HG03135 (cell line): ENCODE results near the gene TNFRSF14.

Experiments used
- ATAC-seq: cut with Tn5 transposase; IDR thresholded peaks from one replicate; pipeline ENCODE4 v1.9.1; 2021; ENCODE audit warnings: mild to moderate bottlenecking, moderate library complexity; ENCODE audit not compliant: unreplicated experiment

Gene TNFRSF14

DNA sequence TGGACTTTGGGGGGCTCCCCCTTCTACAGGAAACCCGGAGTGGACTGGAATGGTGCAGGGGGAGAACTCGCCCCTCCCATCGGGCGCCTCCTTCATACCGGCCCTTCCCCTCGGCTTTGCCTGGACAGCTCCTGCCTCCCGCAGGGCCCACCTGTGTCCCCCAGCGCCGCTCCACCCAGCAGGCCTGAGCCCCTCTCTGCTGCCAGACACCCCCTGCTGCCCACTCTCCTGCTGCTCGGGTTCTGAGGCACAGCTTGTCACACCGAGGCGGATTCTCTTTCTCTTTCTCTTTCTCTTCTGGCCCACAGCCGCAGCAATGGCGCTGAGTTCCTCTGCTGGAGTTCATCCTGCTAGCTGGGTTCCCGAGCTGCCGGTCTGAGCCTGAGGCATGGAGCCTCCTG is at the start of gene TNFRSF14:
Gene TNFRSF14, plus strand, starts transcription at position 95 of the 401 bp plus-strand sequence. Its CDS starts 294 bp downstream, at position 389.
- ATAC-seq = peak; percentile 45

- no peak for ATAC-seq
Observed at GRCh38 chr1:2506901-2507565, 49.1 kb upstream of the TNFRSF14 start.

DNA sequence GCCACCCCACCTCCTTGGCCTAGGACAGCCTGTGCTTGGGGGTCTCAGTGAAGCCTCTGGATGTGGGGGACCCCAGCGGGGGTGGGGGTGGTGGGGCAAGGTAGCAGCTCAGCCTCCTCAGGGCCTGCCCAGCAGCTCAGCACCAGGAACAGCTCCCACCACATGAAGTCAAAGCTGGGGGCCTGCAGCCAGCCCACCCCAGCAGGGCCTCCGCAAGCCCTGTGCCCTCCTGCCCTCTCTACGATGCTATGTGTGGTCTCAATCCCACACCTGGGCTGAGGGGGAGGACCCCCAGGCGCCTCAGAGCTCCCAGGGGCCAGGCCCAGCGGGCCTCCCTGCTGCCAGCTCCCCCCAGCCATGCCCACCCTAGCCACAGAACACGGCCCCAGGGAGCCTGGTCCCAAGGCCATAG is 48.4 kb upstream of the TNFRSF14 start:
- no peak for ATAC-seq

GRCh38 chr1:2508180-2508579 is 48.0 kb upstream of the TNFRSF14 start:
- no peak for ATAC-seq

DNA sequence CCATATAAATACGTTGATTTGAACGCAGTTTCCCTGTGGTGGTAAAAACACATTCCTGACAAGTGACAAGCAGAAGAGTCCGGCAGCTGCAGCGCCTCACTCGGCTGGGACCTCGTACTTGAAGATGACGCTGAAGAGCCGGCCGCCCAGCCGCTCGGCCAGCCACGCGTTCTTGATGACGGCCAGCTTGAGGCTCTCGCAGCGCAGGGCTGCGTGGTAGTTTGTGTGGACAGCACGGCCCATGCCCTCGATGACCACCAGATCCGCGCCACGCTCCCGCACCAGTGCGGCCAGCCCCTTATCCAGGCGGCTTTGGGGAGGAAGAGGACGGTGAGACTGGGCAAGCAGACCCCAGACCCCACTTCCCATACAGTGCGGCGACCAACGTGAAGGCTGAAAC is 47.4 kb upstream of the TNFRSF14 start:
- ATAC-seq = no peak

DNA sequence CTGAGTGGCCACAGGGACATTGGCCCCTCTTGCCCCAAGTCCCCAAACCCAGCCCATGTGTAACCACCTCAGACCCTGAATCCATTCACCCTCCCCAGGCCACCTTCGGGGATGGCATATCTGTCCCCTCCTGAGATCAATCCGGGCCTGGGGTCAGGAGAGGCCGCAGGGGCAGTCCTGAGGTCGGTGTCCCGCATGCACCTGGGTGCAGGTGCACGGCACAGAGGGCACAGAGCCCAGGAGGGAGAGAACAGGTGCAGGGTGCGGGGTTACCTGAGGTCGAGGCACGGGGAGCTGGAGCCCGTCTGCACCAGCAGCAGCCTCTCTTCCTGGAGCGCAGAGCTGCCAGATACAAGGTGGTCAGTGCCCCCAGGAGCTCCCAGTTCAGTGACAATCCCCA is 46.6 kb upstream of the TNFRSF14 start:
- no peak for ATAC-seq

DNA sequence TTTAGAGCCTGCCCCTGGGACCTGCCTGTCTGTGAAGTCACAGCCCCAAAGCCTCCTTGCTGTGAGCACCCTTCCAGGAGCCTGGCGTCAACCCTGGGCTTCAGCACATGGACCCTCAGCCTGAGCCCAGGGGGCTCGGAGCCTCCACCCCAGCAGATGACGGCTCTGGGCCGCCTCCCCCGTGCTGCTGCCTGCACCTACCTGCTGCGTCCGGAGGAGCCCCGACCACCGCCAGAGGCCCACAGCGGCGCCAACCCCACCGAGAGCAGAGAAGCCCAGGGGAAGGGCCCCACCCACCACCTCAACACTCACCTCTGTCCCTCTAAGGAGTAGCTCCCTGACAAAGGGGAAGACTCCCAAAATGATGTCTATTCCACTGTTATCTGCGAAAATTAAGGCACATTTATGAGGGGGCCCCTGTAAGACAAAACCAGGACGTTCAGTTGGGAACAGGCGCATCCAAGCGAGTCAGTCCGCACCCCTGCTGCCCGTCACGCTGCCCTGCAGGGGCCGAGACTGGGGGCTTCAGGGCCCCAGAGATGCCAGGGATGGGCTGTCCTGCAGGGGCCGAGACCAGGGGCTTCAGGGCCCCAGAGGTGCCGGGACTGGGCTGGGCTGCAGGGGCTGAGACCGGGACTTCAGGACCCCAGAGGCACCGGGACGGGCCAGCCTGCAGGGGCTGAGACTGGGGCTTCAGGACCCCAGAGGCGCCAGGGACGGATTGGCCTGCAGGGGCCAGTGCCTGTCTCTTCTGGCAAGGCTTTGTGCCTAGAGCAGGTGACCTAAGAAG is 45.6 kb upstream of the TNFRSF14 start:
- ATAC-seq = no peak

DNA sequence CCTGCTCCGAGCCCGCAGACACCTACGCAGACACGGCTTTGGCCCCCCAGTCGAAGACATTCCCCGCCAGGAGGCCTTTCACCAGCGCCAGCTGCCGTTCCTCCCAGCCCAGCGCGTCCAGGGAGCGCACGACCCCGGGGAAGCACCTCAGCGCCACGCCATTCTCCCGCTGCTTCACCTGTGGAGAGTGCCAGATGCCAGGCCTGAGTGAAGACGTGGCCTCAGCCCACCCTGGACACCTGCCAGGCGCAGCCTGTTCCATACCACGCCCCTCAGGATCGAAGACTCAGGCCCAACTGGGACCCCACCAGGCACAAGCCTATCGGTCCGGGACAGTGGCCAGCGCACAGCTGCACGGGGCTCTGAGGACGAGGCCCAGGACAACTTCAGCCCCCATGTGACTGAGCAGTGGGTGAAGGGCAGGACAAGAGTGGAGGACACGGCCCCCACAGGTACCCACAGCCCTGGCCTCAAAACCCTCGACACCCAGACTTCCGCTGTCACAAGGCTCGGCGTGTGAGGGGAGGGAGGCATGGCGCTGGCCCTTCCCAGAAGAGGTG is 43.2 kb upstream of the TNFRSF14 start:
- no peak for ATAC-seq

DNA sequence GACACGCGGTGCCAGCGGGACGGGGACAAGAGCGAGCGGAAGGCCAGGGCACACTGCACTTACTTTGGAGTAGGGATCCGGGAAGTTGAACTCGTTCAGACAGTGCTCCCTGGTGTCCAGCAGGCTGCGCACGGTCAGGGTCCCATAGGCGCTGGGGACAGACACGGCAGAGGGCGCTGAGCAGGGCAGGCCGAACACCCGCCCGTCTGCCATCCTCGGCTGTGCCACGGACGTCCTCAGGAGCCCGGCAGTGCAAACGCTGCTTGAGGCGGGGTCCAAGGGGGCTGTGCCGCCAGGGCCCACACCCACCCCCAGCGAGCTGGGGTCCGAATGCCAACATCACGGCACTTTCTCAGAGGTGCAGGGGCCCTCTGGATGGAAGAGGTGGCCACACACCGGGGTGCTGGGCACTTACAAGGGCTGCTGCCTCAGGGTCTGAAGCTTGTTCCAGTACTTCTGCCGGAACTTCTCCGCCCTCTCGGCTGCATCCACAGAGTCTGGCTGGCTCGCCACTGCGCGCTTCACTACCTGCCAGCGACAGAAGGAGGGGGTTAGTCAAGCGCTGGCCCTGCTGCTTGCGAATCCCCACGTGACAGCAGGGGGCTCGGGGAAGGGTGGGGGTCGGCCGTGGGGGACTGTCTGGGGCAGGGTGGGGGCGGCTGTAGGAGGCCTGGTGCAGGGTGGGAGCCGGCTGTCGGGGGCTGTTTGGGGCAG is 42.1 kb upstream of the TNFRSF14 start:
- no peak for ATAC-seq

DNA sequence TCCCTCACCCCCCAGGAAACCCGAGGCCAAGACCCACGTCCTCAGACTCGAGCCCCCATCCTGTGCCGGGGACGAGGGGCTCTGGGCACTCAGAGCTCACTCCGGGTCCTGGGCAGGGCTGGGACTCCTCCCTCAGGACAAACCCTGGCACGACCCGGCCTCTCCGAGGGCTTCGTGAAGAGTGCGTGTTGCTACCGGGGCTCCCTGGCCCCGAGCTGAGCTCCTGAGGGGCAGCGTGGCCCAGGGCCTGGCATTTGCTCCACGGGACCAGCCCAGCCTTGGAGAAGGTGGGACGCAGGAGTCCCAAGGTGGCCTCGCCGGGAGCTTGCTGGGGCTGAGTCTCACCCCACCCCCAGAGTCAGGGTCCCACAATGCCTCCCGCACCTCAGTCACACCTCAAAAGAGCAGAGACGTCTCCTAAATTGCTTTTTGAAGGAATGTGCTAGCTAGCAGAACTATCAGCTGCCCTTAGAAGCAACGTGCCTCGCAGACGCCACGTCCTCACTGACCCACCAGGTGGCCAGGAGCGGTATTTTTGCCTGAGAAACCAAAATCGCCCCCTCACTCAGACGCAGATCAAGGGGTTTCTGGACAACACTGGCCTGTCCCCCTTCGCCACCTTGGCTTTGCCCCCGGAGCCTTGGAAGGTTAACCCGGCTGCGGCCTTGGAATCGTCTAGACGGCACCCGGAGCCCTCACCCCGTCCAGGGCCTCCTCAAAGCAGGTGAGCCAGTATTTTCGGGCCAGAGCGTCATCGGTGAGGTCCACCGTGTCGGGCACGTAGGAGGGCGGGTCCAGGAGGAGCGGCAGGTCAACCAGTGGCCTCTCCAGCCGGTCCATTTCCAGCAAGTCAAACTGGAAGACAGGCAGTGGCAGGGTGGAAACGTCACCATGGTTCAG is 41.1 kb upstream of the TNFRSF14 start:
- ATAC-seq = no peak

GRCh38 chr1:2515763-2516080 is 40.4 kb upstream of the TNFRSF14 start:
- no peak for ATAC-seq

GRCh38 chr1:2516124-2516523 is 40.0 kb upstream of the TNFRSF14 start:
- ATAC-seq = no peak

DNA sequence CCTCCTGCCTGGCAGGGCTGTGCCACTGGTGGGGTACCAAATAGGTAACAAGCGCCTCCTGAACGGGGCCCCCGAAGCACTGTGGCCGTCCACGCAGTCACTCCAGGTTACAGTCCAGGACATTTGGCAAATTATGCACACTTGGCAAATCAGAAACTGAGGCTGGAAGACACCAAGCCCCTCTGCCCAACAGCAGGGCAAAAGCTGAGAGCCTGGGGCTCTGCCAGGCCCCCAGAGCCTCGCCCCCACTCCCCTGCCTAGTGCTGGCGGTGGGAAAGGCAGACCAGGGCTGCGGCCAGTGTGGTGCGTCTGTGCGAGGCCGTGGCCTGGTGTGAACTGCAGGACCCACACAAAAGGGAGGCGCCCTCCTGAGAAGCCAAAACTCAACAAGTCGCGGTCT is 39.2 kb upstream of the TNFRSF14 start:
- ATAC-seq = no peak

- ATAC-seq = no peak
Observed at GRCh38 chr1:2517966-2518365, 38.2 kb upstream of the TNFRSF14 start.

DNA sequence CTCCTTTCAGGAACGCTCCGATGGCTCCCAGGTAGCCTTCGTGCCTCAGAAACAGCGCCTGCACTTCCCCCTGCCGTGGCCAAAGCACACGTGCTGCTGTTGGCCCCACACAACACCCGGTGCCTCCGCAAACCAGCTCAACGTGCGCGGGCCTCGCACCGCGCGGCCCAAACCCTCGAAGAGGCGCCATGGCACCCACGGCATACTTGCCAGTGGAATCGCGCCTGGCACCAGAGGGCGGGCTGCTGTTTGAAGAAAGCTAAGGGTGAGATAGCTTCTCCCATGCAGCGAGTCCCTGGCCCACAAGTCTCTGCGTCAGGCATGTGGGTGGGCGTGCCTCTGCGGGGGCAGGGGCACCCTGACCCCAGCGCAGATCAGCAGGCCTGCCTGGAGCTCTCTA is 37.6 kb upstream of the TNFRSF14 start:
- no peak for ATAC-seq

DNA sequence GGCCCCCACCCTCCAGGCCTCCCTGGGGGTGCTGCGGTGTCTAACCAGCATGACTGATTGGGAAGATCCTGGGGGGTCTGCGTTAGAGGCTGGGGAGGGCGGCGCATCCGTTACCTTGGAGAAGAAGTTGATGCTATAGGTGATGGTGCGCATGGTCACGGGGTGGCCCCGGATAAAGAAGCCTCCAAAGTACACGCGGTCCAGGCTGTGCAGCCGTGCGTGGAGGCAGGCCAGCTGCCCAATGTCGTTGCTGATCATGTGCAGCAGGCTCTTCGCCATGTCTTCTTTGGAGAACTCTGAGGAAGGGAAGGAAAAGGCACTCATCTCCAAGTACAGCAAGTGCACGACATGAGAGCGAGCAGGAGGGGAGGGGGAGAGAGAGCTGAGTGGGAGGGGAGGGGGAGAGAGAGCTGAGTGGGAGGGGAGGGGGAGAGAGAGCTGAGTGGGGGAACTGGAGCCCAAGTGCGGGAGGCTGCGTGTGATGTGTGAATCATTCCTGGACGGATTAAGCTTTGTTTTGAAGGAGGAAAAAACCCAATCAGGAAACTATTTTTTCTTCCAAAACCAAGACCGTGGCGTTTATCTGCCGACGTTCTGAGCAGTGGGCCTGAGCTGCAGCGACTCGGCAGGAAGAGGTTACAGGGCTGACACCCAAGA is 37.0 kb upstream of the TNFRSF14 start:
- ATAC-seq = no peak

DNA sequence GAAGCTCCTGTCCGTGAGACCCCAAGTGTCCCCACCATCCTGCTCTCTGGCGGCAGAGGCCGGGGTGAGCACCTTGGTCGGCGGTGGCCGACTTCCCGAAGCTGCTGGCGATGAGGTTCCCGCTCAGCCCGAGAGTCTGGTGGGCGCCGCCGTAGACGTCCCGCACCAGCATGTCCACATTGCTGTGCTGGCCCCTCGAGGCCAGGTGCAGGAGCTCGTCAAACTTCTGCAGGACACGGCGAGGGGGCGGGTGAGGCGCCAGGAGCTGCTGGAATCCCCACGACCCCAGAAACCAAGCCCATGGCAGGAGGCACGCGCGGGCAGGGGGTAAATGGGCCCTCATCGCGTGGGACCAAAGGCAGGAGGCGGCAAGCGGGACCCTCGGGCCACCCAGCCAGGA is 36.4 kb upstream of the TNFRSF14 start:
- ATAC-seq = no peak

DNA sequence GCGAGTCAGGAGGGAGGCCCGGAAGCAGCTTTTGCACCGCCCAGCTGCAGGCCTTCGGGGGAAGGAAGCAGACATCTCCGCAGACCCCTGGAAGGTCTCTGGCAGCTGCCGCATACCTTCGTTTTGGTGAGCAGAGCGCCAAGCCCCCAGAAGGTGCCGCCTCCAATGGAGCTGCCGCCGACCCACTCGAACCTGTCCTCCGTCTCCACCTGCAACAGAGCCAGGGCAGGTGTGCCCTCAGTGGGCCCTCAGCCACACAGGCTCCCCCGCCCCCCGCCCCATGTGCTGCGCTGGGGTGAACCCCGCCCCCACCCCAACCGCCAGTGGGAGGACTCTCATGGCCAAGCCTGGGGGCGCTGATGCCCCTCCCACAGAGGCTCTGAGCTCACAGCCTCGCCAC is 36.0 kb upstream of the TNFRSF14 start:
- ATAC-seq = no peak

GRCh38 chr1:2520806-2521205 is 35.4 kb upstream of the TNFRSF14 start:
- no peak for ATAC-seq

DNA sequence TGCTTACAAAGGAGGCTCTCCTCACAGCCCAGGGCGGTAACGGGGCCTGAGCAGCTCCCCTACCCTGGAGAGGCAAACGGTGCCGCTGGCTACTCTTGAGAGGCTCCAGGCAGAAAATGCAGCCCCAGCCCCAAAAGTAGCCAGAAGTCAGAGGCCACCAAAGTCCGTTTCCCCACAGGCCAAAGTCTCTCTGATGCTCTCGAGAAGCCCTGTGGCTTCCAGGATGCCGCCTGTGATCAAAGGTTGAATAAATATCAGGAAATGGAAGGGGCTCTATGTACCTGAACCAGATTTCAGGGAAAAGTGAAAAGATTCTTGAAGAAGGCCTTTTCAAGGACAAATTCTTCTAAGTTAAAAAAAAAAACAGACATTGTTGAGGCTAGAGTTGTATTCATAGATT is 33.9 kb upstream of the TNFRSF14 start:
- ATAC-seq = no peak
